Activated CD4-positive, alpha-beta T cell treated with anti-CD3 and anti-CD28 coated beads, Interleukin-2, amount 50 U/mL, for 4 hours (primary cell): ENCODE data around the gene AZU1.
"Not testable (repeated sequence)": the region's sequence is repeated elsewhere in the genome, so short reads cannot be mapped to it uniquely, and the experiment has no call there.

Source experiments
- DNase-seq, 2 experiments: peaks; one replicate each; pipeline ENCODE4 v3.0.0-alpha.2; 2020

AZU1 gene

GRCh38 chr19:831407-832369 lies 4.1 kb downstream of the AZU1 start:
- DNase-seq = no peak

- DNase-seq = no peak
Observed at GRCh38 chr19:834216-834615, 6.6 kb downstream of the AZU1 start.

- DNase-seq = no peak
Observed at GRCh38 chr19:835210-835810, 7.7 kb downstream of the AZU1 start.

- DNase-seq = no peak
Observed at GRCh38 chr19:840519-841206, 13.0 kb downstream of the AZU1 start, which contains the start of gene PRTN3. Gene PRTN3 (plus strand): TSS chr19:840999. CDS start chr19:841009, 10 bp downstream.

GRCh38 chr19:842802-843179 lies 15.2 kb downstream of the AZU1 start:
- DNase-seq = not testable (repeated sequence)

GRCh38 chr19:843180-843835 lies 15.7 kb downstream of the AZU1 start:
- no peak for DNase-seq

GRCh38 chr19:843836-844545 lies 16.4 kb downstream of the AZU1 start:
- DNase-seq = no peak

- no peak for DNase-seq
Observed at GRCh38 chr19:844546-844971, 16.9 kb downstream of the AZU1 start.

GRCh38 chr19:845707-846521 lies 18.3 kb downstream of the AZU1 start:
- DNase-seq = no peak

GRCh38 chr19:848386-848921 lies 20.8 kb downstream of the AZU1 start:
- no peak for DNase-seq

- DNase-seq = not testable (repeated sequence)
Observed at GRCh38 chr19:849195-849594, 21.6 kb downstream of the AZU1 start.

- DNase-seq = no peak
Observed at GRCh38 chr19:850221-850978, 22.8 kb downstream of the AZU1 start.

GRCh38 chr19:850979-851335 lies 23.3 kb downstream of the AZU1 start:
- no peak for DNase-seq

- DNase-seq = no peak
Observed at GRCh38 chr19:852136-853013, 24.7 kb downstream of the AZU1 start, which contains the start of gene ELANE. Gene ELANE (plus strand): TSS chr19:852303. CDS start chr19:852329, 26 bp downstream.

GRCh38 chr19:853014-853585 lies 25.5 kb downstream of the AZU1 start:
- DNase-seq = no peak

- not testable (repeated sequence) for DNase-seq
Observed at GRCh38 chr19:853614-854220, 26.1 kb downstream of the AZU1 start.

- no peak for DNase-seq
Observed at GRCh38 chr19:854549-854948, 26.9 kb downstream of the AZU1 start.

- no peak for DNase-seq
Observed at GRCh38 chr19:855142-855541, 27.5 kb downstream of the AZU1 start.
